Measurements from ENCODE around the gene EML4. TPM values are rescaled to one million over a fixed set of nuclear protein-coding genes. Genes with fewer than 3 reads are reported as not detected.
A peak's percentile ranks its signal among the peaks of the same experiment; 100 is the strongest.

The EML4 gene
- total RNA-seq, 1 experiment from 2014 or later, result 107 TPM

DNA sequence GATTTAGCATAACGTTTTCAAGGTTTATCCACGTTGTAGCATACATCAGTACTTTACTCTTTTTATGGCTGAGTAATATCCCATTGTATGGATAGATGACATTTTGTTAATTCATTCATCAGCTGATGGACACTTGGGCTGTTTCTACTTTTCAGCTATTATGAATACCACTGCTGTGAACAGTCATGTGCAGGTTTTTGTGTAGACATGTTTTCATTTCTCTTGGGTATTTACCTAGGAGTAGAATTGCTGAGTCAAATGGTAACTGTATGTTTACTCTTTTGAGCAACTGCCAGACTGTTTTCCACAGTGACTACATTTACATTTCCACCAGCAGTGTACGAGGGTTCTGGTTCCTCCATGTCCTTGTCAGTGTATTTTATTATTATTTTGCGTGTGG lies 158.0 kb downstream of the EML4 start:
- BruUV-seq (replicated peaks), result no TSS peak
- peak; percentile 63 for ATAC-seq
- Histone ChIP-seq H3K36me3 (ENCODE audit: control insufficient read depth, insufficient read depth, low read length) (peaks cover 24% of the 10 kb centered on the region), H3K9me3 (ENCODE audit: control insufficient read depth, insufficient read depth, low read depth, low read length) (no peaks in the 10 kb centered on the region), H3K4me1 (ENCODE audit: control insufficient read depth, insufficient read depth, low read length) (peaks cover 8% of the 10 kb centered on the region), H3K27ac (ENCODE audit: low read length) (no peak overlapping the region), H3K4me3 (ENCODE audit: low read depth in 2 of 2, low read length in 2 of 2) (no peak overlapping the region), H3K27me3 (ENCODE audit: control insufficient read depth, insufficient read depth, low read length) (no peaks in the 10 kb centered on the region)
- no peak for DNase-seq (ENCODE audit: low read depth, low spot score)
- POLR2A ChIA-PET, result no interaction called here
- CTCF ChIA-PET, result no interaction called here
- intact Hi-C loops (cut with micrococcal nuclease; ENCODE audit: unreplicated experiment) (loop anchor here (5.0 to 10.0 kb wide), 2 partner anchors 230 to 462 kb away; no protein-coding TSS in a partner anchor), in situ Hi-C loops (cut with HindIII; ENCODE audit: low pct_unique_long_range_greater_than_20kb, low sequenced_read_pairs) (no loop called here)
- TF ChIP-seq POLR2AphosphoS5 (IDR thresholded peaks at IDR 0.05; ENCODE audit: low read depth, low read length) (no peak), TCF7L2 (IDR thresholded peaks at IDR 0.05; ENCODE audit: low read depth, low read length) (no peak), CTCF (IDR thresholded peaks at IDR 0.05) (no peak), SIN3A (IDR thresholded peaks at IDR 0.05; ENCODE audit: borderline replicate concordance, insufficient read depth, low read depth, low read length) (no peak), REST (IDR thresholded peaks at IDR 0.05; ENCODE audit: insufficient read depth in 1 of 2, low read depth in 2 of 2, low read length in 1 of 2) (no peak)

- Histone ChIP-seq H3K27ac (ENCODE audit: low read length) (no peak overlapping the region), H3K4me3 (ENCODE audit: low read depth in 2 of 2, low read length in 2 of 2) (no peak overlapping the region), H3K36me3 (ENCODE audit: control insufficient read depth, insufficient read depth, low read length) (peaks cover 26% of the 10 kb centered on the region), H3K9me3 (ENCODE audit: control insufficient read depth, insufficient read depth, low read depth, low read length) (no peaks in the 10 kb centered on the region), H3K27me3 (ENCODE audit: control insufficient read depth, insufficient read depth, low read length) (no peaks in the 10 kb centered on the region), H3K4me1 (ENCODE audit: control insufficient read depth, insufficient read depth, low read length) (peaks cover 8% of the 10 kb centered on the region)
- ChIA-PET POLR2A (no interaction called here), CTCF (interaction anchor here (0.6 to 0.9 kb wide), 3 partner anchors 14 to 234 kb away, joined by 3 to 4 read pairs (median 3); no protein-coding TSS in a partner anchor)
- DNase-seq (ENCODE audit: low read depth, low spot score) (no peak), ATAC-seq (no peak)
- in situ Hi-C loops (cut with HindIII; ENCODE audit: low pct_unique_long_range_greater_than_20kb, low sequenced_read_pairs) (no loop called here), intact Hi-C loops (cut with micrococcal nuclease; ENCODE audit: unreplicated experiment) (loop anchor here (5.0 to 10.0 kb wide), 2 partner anchors 231 to 463 kb away; no protein-coding TSS in a partner anchor)
- BruUV-seq (replicated peaks), result no TSS peak
- TF ChIP-seq TCF7L2 (IDR thresholded peaks at IDR 0.05; ENCODE audit: low read depth, low read length) (no peak), CTCF (IDR thresholded peaks at IDR 0.05) (peak; percentile 46; the same call in 1 of the 2 replicates)
Observed at GRCh38 chr2:42328148-42328833, 159.1 kb downstream of the EML4 start.

Data from Panc1 (cell line).